ENCODE data around the gene GRAMD2A. TPM values are rescaled to one million over a fixed set of nuclear protein-coding genes. Genes with fewer than 3 reads are reported as not detected.

GRAMD2A gene
- total and polyA plus RNA-seq, 2 experiments from 2014 or later, result 4.4 to 4.6 TPM

GRCh38 chr15:72168131-72168807 lies 29.3 kb downstream of the GRAMD2A start:
- Histone ChIP-seq H3K9me3 (ENCODE audit: low read depth) (no peaks in the 10 kb centered on the region), H2AFZ (no peak overlapping the region), H3K4me1 (ENCODE audit: insufficient read depth) (peaks cover 19% of the 10 kb centered on the region), H3K36me3 (replicated peaks; ENCODE audit: insufficient read depth, low read depth) (no peaks in the 10 kb centered on the region), H3K4me3 (no peak overlapping the region), H3K27me3 (no peaks in the 10 kb centered on the region), H3K79me2 (no peaks in the 10 kb centered on the region), H3K27ac (peak overlapping the region; percentile 81), H3K4me2 (peak overlapping the region; percentile 50), H3K9me2 (replicated peaks; ENCODE audit: insufficient read depth) (no peaks in the 10 kb centered on the region), H4K20me1 (ENCODE audit: insufficient read depth, poor library complexity, severe bottlenecking) (no peaks in the 10 kb centered on the region)
- peak; percentile 62 for DNase-seq (ENCODE audit: low spot score)
- WGBS (ENCODE audit: low lambda C conversion rate, missing lambda C conversion rate), result 10% methylated on average over 7 of the region's 7 CpGs
- TF ChIP-seq CTCF (IDR thresholded peaks at IDR 0.05; ENCODE audit: poor library complexity), result no peak

GRCh38 chr15:72167445-72167844 lies 30.1 kb downstream of the GRAMD2A start:
- Histone ChIP-seq H2AFZ (no peak overlapping the region), H3K4me2 (peak overlapping the region; percentile 50), H3K27me3 (no peaks in the 10 kb centered on the region), H3K36me3 (replicated peaks; ENCODE audit: insufficient read depth, low read depth) (no peaks in the 10 kb centered on the region), H3K79me2 (no peaks in the 10 kb centered on the region), H3K27ac (peak overlapping the region; percentile 81), H3K4me1 (ENCODE audit: insufficient read depth) (peaks cover 19% of the 10 kb centered on the region), H4K20me1 (ENCODE audit: insufficient read depth, poor library complexity, severe bottlenecking) (no peaks in the 10 kb centered on the region), H3K9me3 (ENCODE audit: low read depth) (no peaks in the 10 kb centered on the region), H3K9me2 (replicated peaks; ENCODE audit: insufficient read depth) (no peaks in the 10 kb centered on the region), H3K4me3 (no peak overlapping the region)
- TF ChIP-seq EZH2phosphoT487 (IDR thresholded peaks at IDR 0.05; ENCODE audit: low read depth, severe bottlenecking, unreplicated experiment) (no peak), CTCF (IDR thresholded peaks at IDR 0.05; ENCODE audit: poor library complexity) (no peak), EZH2 (IDR thresholded peaks at IDR 0.05; ENCODE audit: borderline replicate concordance) (no peak)
- DNase-seq (ENCODE audit: low spot score), result no peak
- WGBS (ENCODE audit: low lambda C conversion rate, missing lambda C conversion rate), result 93% methylated on average over 6 of the region's 6 CpGs

- DNase-seq (ENCODE audit: low spot score), result no peak
- 92% methylated on average over 5 of the region's 5 CpGs for WGBS (ENCODE audit: low lambda C conversion rate, missing lambda C conversion rate)
Observed at GRCh38 chr15:72166716-72167417, 30.7 kb downstream of the GRAMD2A start.

More at GRCh38 chr15:72166716-72167417, 30.7 kb downstream of the GRAMD2A start:
- no peak overlapping the region for H2AFZ ChIP-seq
- no peak overlapping the region for H3K4me3 ChIP-seq
- H4K20me1 ChIP-seq (ENCODE audit: insufficient read depth, poor library complexity, severe bottlenecking), result no peaks in the 10 kb centered on the region
- H3K79me2 ChIP-seq, result no peaks in the 10 kb centered on the region
- H3K4me2 ChIP-seq, result no peak overlapping the region
- no peak for TF ChIP-seq EZH2phosphoT487 (IDR thresholded peaks at IDR 0.05; ENCODE audit: low read depth, severe bottlenecking, unreplicated experiment)
- no peak for TF ChIP-seq EZH2 (IDR thresholded peaks at IDR 0.05; ENCODE audit: borderline replicate concordance)
- no peak for TF ChIP-seq CTCF (IDR thresholded peaks at IDR 0.05; ENCODE audit: poor library complexity)
- H3K27ac ChIP-seq, result no peak overlapping the region
- H3K9me2 ChIP-seq (replicated peaks; ENCODE audit: insufficient read depth), result no peaks in the 10 kb centered on the region
- peaks cover 19% of the 10 kb centered on the region for H3K4me1 ChIP-seq (ENCODE audit: insufficient read depth)
- H3K36me3 ChIP-seq (replicated peaks; ENCODE audit: insufficient read depth, low read depth), result no peaks in the 10 kb centered on the region
- H3K27me3 ChIP-seq, result no peaks in the 10 kb centered on the region
- H3K9me3 ChIP-seq (ENCODE audit: low read depth), result no peaks in the 10 kb centered on the region
